Nephron progenitor cell (in vitro differentiated cells): ENCODE data around the gene C2orf92.

Experiments used
- DNase-seq: peaks from one replicate; pipeline ENCODE4 v3.0.0; 2021
- H3K27ac Mint-ChIP-seq: 2 replicates; pipeline ENCODE4 v1.8.0; 2021; ENCODE audit warnings: mild to moderate bottlenecking, moderate library complexity, mixed read lengths
- H3K27me3 Mint-ChIP-seq: 2 replicates; pipeline ENCODE4 v1.8.0; 2021; ENCODE audit warnings: mild to moderate bottlenecking, low read depth, mixed read lengths; ENCODE audit not compliant: poor library complexity
- H3K36me3 Mint-ChIP-seq: 2 replicates; pipeline ENCODE4 v1.8.0; 2021; ENCODE audit warnings: low read depth, mixed read lengths
- H3K4me1 Mint-ChIP-seq: 2 replicates; pipeline ENCODE4 v1.8.0; 2021; ENCODE audit warnings: mixed read lengths
- H3K4me3 Mint-ChIP-seq: 2 replicates; pipeline ENCODE4 v1.8.0; 2021; ENCODE audit warnings: mild to moderate bottlenecking, moderate library complexity, mixed read lengths
- H3K9me3 Mint-ChIP-seq: 2 replicates; pipeline ENCODE4 v1.8.0; 2021; ENCODE audit warnings: mild to moderate bottlenecking, moderate library complexity, mixed read lengths
- TF ChIP-seq, protein P1 (sequence below): fragments of 200-600 bp; sonication (generic); IDR thresholded peaks from 2 replicates; pipeline ENCODE4 v1.5.0; 2021; ENCODE audit warnings: antibody characterized with exemption

The C2orf92 gene

GRCh38 chr2:97701851-97702465 is 32.4 kb downstream of the C2orf92 start:
- Mint-ChIP-seq H3K27me3 (peaks cover 5% of the 10 kb centered on the region), H3K4me3 (no peak overlapping the region), H3K9me3 (no peaks in the 10 kb centered on the region), H3K27ac (peak overlapping the region; percentile 47), H3K4me1 (peaks cover 40% of the 10 kb centered on the region), H3K36me3 (no peaks in the 10 kb centered on the region)
- TF ChIP-seq, protein P1, sequence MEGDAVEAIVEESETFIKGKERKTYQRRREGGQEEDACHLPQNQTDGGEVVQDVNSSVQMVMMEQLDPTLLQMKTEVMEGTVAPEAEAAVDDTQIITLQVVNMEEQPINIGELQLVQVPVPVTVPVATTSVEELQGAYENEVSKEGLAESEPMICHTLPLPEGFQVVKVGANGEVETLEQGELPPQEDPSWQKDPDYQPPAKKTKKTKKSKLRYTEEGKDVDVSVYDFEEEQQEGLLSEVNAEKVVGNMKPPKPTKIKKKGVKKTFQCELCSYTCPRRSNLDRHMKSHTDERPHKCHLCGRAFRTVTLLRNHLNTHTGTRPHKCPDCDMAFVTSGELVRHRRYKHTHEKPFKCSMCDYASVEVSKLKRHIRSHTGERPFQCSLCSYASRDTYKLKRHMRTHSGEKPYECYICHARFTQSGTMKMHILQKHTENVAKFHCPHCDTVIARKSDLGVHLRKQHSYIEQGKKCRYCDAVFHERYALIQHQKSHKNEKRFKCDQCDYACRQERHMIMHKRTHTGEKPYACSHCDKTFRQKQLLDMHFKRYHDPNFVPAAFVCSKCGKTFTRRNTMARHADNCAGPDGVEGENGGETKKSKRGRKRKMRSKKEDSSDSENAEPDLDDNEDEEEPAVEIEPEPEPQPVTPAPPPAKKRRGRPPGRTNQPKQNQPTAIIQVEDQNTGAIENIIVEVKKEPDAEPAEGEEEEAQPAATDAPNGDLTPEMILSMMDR = no peak
- DNase-seq = no peak

DNA sequence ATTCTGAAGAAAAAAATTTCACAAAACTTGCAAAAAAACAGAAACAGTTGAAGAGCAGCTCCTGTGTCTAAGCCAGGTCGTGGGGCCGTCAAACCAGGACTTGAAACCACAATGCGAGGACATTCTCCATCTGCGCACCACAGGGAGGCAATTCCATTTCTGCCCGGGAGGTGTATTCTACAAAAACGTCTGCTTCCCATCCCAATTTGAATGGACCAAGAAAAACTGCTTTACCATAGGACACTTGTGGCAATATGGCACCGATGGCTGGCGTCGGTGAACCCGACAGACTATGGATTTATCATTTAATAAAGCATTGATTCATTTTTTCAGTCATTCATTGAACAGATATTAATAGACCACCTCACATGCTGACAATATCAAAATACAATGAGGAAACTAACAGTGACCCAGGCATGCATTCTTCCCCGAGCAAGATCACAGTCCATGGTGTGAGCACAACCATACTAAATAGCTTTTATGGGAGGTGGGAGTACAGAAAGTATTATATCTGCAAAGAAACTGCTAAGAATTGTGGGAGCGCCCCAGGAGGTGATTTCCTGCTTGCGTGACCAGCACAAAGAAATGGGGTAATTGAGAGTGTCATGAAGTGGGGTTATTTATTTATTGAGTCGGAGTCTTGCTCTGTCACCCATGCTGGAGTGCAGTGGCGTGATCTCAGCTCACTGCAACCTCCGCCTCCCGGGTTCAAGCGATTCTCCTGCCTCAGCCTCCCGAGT is 33.4 kb downstream of the C2orf92 start:
- H3K36me3 Mint-ChIP-seq = no peaks in the 10 kb centered on the region
- TF ChIP-seq, protein P1 = no peak
- H3K9me3 Mint-ChIP-seq = no peaks in the 10 kb centered on the region
- H3K4me3 Mint-ChIP-seq = no peak overlapping the region
- H3K27me3 Mint-ChIP-seq = peaks cover 5% of the 10 kb centered on the region
- H3K4me1 Mint-ChIP-seq = peaks cover 32% of the 10 kb centered on the region
- H3K27ac Mint-ChIP-seq = peak overlapping the region; percentile 47
- no peak for DNase-seq

- DNase-seq = no peak
These were observed 34.2 kb downstream of the C2orf92 start for GRCh38 chr2:97703741-97704140.

DNA sequence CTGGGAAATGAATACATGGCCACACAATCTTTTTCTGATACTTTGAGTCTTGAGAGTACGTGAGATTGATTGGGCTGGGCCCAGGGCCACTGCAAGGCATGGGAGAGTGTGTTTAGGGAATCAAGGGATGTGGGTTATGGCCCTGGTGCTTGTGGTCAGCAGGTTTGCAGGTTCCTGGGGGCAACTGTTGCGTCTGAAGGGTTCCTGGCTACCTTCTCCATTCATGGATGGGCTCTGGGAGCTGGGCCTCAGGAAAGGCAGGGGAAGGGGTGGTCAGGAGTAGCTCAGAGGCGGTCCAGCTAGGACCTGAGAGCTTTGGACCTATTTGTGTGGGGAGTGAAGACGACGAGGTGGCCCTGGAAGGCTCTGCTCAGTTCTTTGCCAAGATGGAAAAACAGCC is 35.5 kb downstream of the C2orf92 start:
- Mint-ChIP-seq H3K27me3 (peaks cover 6% of the 10 kb centered on the region), H3K4me3 (no peak overlapping the region), H3K36me3 (no peaks in the 10 kb centered on the region), H3K27ac (no peak overlapping the region), H3K4me1 (peaks cover 18% of the 10 kb centered on the region), H3K9me3 (no peaks in the 10 kb centered on the region)
- no peak for DNase-seq
- TF ChIP-seq, protein P1 = no peak

More at GRCh38 chr2:97703741-97704140, 34.2 kb downstream of the C2orf92 start:
- TF ChIP-seq, protein P1 = no peak
- peaks cover 5% of the 10 kb centered on the region for H3K27me3 Mint-ChIP-seq
- no peaks in the 10 kb centered on the region for H3K36me3 Mint-ChIP-seq
- peaks cover 24% of the 10 kb centered on the region for H3K4me1 Mint-ChIP-seq
- H3K4me3 Mint-ChIP-seq = no peak overlapping the region
- H3K27ac Mint-ChIP-seq = no peak overlapping the region
- no peaks in the 10 kb centered on the region for H3K9me3 Mint-ChIP-seq

- Mint-ChIP-seq H3K27ac (no peak overlapping the region), H3K36me3 (no peaks in the 10 kb centered on the region), H3K4me3 (no peak overlapping the region), H3K4me1 (peaks cover 14% of the 10 kb centered on the region), H3K27me3 (peaks cover 8% of the 10 kb centered on the region), H3K9me3 (no peaks in the 10 kb centered on the region)
- TF ChIP-seq, protein P1 = no peak
- no peak for DNase-seq
These were observed 36.6 kb downstream of the C2orf92 start for GRCh38 chr2:97706112-97706511.
